CD14-positive monocyte (primary cell): ENCODE measurements around the gene RIOK3. TPM values are rescaled to one million over a fixed set of nuclear protein-coding genes. Genes with fewer than 3 reads are reported as not detected.
A peak's percentile ranks its signal among the peaks of the same experiment; 100 is the strongest.
"Not testable (repeated sequence)": the region's sequence is repeated elsewhere in the genome, so short reads cannot be mapped to it uniquely, and the experiment has no call there.

Experiments
- DNase-seq, 3 donors: peaks; one replicate each; pipeline ENCODE4 v3.0.0-alpha.2; 2011 to 2022
- H2AFZ ChIP-seq: 2 replicates; pipeline ENCODE4 v1.6.0; 2012; ENCODE audit warnings: mild to moderate bottlenecking, low read depth, low read length, inconsistent platforms; ENCODE audit not compliant: insufficient read depth, poor library complexity, severe bottlenecking
- H3K27ac ChIP-seq, 2 donors: 1 replicate in 1 of 2; 2 replicates in 1 of 2; pipeline ENCODE4 v1.5.1; 2012 to 2013; ENCODE audit warnings: low read length in 2 of 2, control low read depth in 1 of 2, inconsistent platforms in 1 of 2, low read depth in 1 of 2, mild to moderate bottlenecking in 1 of 2
- H3K27me3 ChIP-seq, 2 donors: one replicate each; pipeline versions ENCODE4 v1.6.0 to v1.6.1; 2011 to 2013; ENCODE audit warnings: low read length in 2 of 2; ENCODE audit not compliant: control insufficient read depth in 2 of 2, insufficient read depth in 2 of 2
- H3K36me3 ChIP-seq, 2 donors: replicated peaks in 1 of 2; 1 replicate in 1 of 2; 2 replicates in 1 of 2; pipeline versions ENCODE4 v1.5.1 to v1.6.1; 2012 to 2013; ENCODE audit warnings: low read length in 2 of 2, control low read depth in 1 of 2, inconsistent platforms in 1 of 2, mild to moderate bottlenecking in 1 of 2; ENCODE audit not compliant: insufficient read depth in 2 of 2, control insufficient read depth in 1 of 2
- H3K4me1 ChIP-seq, 2 donors: 1 replicate in 1 of 2; 2 replicates in 1 of 2; pipeline versions ENCODE4 v1.5.1 to v1.6.1; 2012 to 2013; ENCODE audit warnings: low read length in 2 of 2, control low read depth in 1 of 2, inconsistent platforms in 1 of 2, mild to moderate bottlenecking in 1 of 2, moderate library complexity in 1 of 2; ENCODE audit not compliant: insufficient read depth in 2 of 2, control insufficient read depth in 1 of 2
- H3K4me2 ChIP-seq: replicated peaks from 2 replicates; pipeline ENCODE3; 2012; ENCODE audit warnings: low read length, moderate library complexity, mild to moderate bottlenecking; ENCODE audit not compliant: poor library complexity, severe bottlenecking; ENCODE audit errors: extremely low read depth
- H3K4me3 ChIP-seq, 3 experiments: fragments of 200-600 bp in 1 of 3; sonication (generic) in 1 of 3; replicated peaks in 1 of 3; 1 replicate in 2 of 3; 2 replicates in 1 of 3; pipeline ENCODE4 v1.5.1; 2011 to 2013; ENCODE audit warnings: low read length in 3 of 3, mild to moderate bottlenecking in 3 of 3, control low read depth in 2 of 3, low read depth in 2 of 3, inconsistent platforms in 1 of 3, moderate library complexity in 1 of 3
- H3K79me2 ChIP-seq: 2 replicates; pipeline ENCODE4 v1.6.0; 2012; ENCODE audit warnings: mild to moderate bottlenecking, control low read depth, inconsistent platforms, low read length, moderate library complexity; ENCODE audit not compliant: insufficient read depth
- H3K9ac ChIP-seq: 2 replicates; pipeline ENCODE4 v1.6.0; 2017; ENCODE audit warnings: low read length, mild to moderate bottlenecking; ENCODE audit not compliant: insufficient read depth, poor library complexity, severe bottlenecking
- H3K9me3 ChIP-seq, 2 donors: replicated peaks in 1 of 2; 1 replicate in 1 of 2; 2 replicates in 1 of 2; pipeline versions ENCODE4 v1.5.1 to v1.6.1; 2012 to 2013; ENCODE audit warnings: low read length in 2 of 2, control low read depth in 1 of 2; ENCODE audit not compliant: control insufficient read depth in 1 of 2, insufficient read depth in 1 of 2
- H4K20me1 ChIP-seq: 2 replicates; pipeline ENCODE4 v1.6.0; 2012; ENCODE audit warnings: mild to moderate bottlenecking, low read length, control low read depth, moderate library complexity; ENCODE audit not compliant: insufficient read depth
- H3K27ac Mint-ChIP-seq, 7 donors: one replicate each; pipeline ENCODE4 v1.8.0; 2020; ENCODE audit warnings: mild to moderate bottlenecking in 7 of 7, mixed read lengths in 7 of 7, moderate library complexity in 6 of 7, inconsistent platforms in 2 of 7
- H3K27me3 Mint-ChIP-seq, 3 donors: one replicate each; pipeline ENCODE4 v1.8.0; 2021 to 2022; ENCODE audit warnings: low read depth in 3 of 3, mild to moderate bottlenecking in 3 of 3, mixed read lengths in 3 of 3, moderate library complexity in 3 of 3, inconsistent platforms in 1 of 3
- H3K36me3 Mint-ChIP-seq, 2 donors: one replicate each; pipeline ENCODE4 v1.8.0; 2020; ENCODE audit warnings: mixed read lengths in 2 of 2, inconsistent platforms in 1 of 2, mild to moderate bottlenecking in 1 of 2
- H3K4me1 Mint-ChIP-seq: one replicate; pipeline ENCODE4 v1.8.0; 2020; ENCODE audit warnings: mild to moderate bottlenecking, mixed read lengths
- H3K4me3 Mint-ChIP-seq, 2 donors: one replicate each; pipeline ENCODE4 v1.8.0; 2020; ENCODE audit warnings: mild to moderate bottlenecking in 2 of 2, mixed read lengths in 2 of 2, moderate library complexity in 1 of 2
- H3K9me3 Mint-ChIP-seq, 7 donors: one replicate each; pipeline ENCODE4 v1.8.0; 2020 to 2022; ENCODE audit warnings: mixed read lengths in 7 of 7, mild to moderate bottlenecking in 6 of 7, moderate library complexity in 6 of 7, inconsistent platforms in 2 of 7
- CTCF ChIP-seq: fragments of 200-600 bp; IDR thresholded peaks from one replicate; pipeline ENCODE4 v1.8.0; 2022; ENCODE audit warnings: antibody characterized with exemption, mild to moderate bottlenecking
- WGBS: methylation state at CpG from one replicate; pipeline ENCODE4 v1.1.5; 2013; ENCODE audit warnings: missing lambda C conversion rate; ENCODE audit not compliant: insufficient coverage; 5-methylcytosine and 5-hydroxymethylcytosine counted together
- intact Hi-C, 2 donors: fragments of 100-400 bp; cut with micrococcal nuclease; formaldehyde crosslinking; loops; one replicate each; pipeline versions ENCODE4 v1.15.0 to v1.15.1; 2023
- polyA plus RNA-seq, 3 donors: library from polyadenylated mRNA; depleted of rRNA in 1 of 3; unstranded in 2 of 3; stranded (reverse) in 1 of 3; fragments of 300-500 nt in 2 of 3; fragments of >200 nt in 1 of 3; fragmentation: Illumina TruSeq in 2 of 3; gene quantifications; 1 replicate in 2 of 3; 2 replicates in 1 of 3; pipeline ENCODE4 v1.2.3, GENCODE V29; 2012 to 2021

Gene RIOK3
- polyA plus RNA-seq, 3 donors: 50.9 to 79.7 (median 62.2) TPM

- peaks cover 27 to 30% of the 10 kb centered on the region in 2 donors for H3K36me3 Mint-ChIP-seq
- no peak overlapping the region for H2AFZ ChIP-seq
- H3K9me3 ChIP-seq: no peaks in the 10 kb centered on the region
- H3K4me3 Mint-ChIP-seq: no peak overlapping the region
- H3K27ac Mint-ChIP-seq: no peak overlapping the region
- no peak for DNase-seq
- no peak for TF ChIP-seq CTCF
- no peak overlapping the region for H3K27ac ChIP-seq
- H4K20me1 ChIP-seq: peaks cover 10% of the 10 kb centered on the region
- H3K9me3 Mint-ChIP-seq: peaks cover 0 to 1% (median 0%) of the 10 kb centered on the region in 7 donors
- intact Hi-C loops: no loop called here
- H3K36me3 ChIP-seq: peaks cover 24 to 31% of the 10 kb centered on the region in 2 donors
- H3K4me1 ChIP-seq: peaks cover 12 to 20% of the 10 kb centered on the region in 2 donors
- no peaks in the 10 kb centered on the region for H3K27me3 Mint-ChIP-seq
- H3K4me2 ChIP-seq: no peak overlapping the region
- H3K4me3 ChIP-seq: no peak overlapping the region
- peaks cover 28% of the 10 kb centered on the region for H3K4me1 Mint-ChIP-seq
- no peaks in the 10 kb centered on the region for H3K27me3 ChIP-seq
- WGBS: 100% methylated on average over 2 of the region's 7 CpGs
- no peaks in the 10 kb centered on the region for H3K79me2 ChIP-seq
- H3K9ac ChIP-seq: no peak overlapping the region
Observed at GRCh38 chr18:23485386-23485785, 32.3 kb downstream of the RIOK3 start.

- Histone ChIP-seq H3K27me3 (no peaks in the 10 kb centered on the region), H2AFZ (peak overlapping the region; percentile 70), H4K20me1 (no peaks in the 10 kb centered on the region), H3K9ac (peak overlapping the region; percentile 34), H3K4me3 (peak overlapping the region; percentile 6 to 69 (median 45)), H3K27ac (peak overlapping the region; percentile 65 to 77), H3K36me3 (peaks cover 5 to 6% of the 10 kb centered on the region in 2 donors), H3K9me3 (no peaks in the 10 kb centered on the region), H3K4me1 (peaks cover 11 to 20% of the 10 kb centered on the region in 2 donors), H3K4me2 (peak overlapping the region; percentile 87), H3K79me2 (no peaks in the 10 kb centered on the region)
- peaks cover 7 to 8% of the 10 kb centered on the region in 2 donors for H3K36me3 Mint-ChIP-seq
- peak overlapping the region; percentile 75 to 87 for H3K4me3 Mint-ChIP-seq
- H3K9me3 Mint-ChIP-seq: peaks cover 0 to 6% (median 3%) of the 10 kb centered on the region in 7 donors
- intact Hi-C loops: no loop called here
- TF ChIP-seq CTCF: no peak
- peak overlapping the region; percentile 87 to 96 (median 93) for H3K27ac Mint-ChIP-seq
- H3K27me3 Mint-ChIP-seq: no peaks in the 10 kb centered on the region
- DNase-seq: peak; percentile 52 to 57 (median 53)
- H3K4me1 Mint-ChIP-seq: peaks cover 27% of the 10 kb centered on the region
- WGBS: 3% methylated on average over 8 of the region's 14 CpGs
Observed at GRCh38 chr18:23487738-23488570, 34.9 kb downstream of the RIOK3 start.

GRCh38 chr18:23489586-23489985 is 36.5 kb downstream of the RIOK3 start:
- H3K36me3 Mint-ChIP-seq, H2AFZ ChIP-seq, H3K27ac ChIP-seq, H3K79me2 ChIP-seq, H3K27me3 Mint-ChIP-seq, DNase-seq, H3K4me2 ChIP-seq, H3K27ac Mint-ChIP-seq, intact Hi-C loops, H3K9ac ChIP-seq, H3K27me3 ChIP-seq, H3K4me3 ChIP-seq, H3K9me3 Mint-ChIP-seq, H3K9me3 ChIP-seq, H4K20me1 ChIP-seq, H3K4me3 Mint-ChIP-seq, H3K36me3 ChIP-seq: not testable (repeated sequence)
- H3K4me1 Mint-ChIP-seq: peaks cover 27% of the 10 kb centered on the region
- H3K4me1 ChIP-seq: peaks cover 11 to 20% of the 10 kb centered on the region in 2 donors
- 100% methylated on average over 1 of the region's 5 CpGs for WGBS
